Mucosa of rectum (tissue), 2 donors: ENCODE measurements around the gene MUC22.
"Not testable (repeated sequence)": the region's sequence is repeated elsewhere in the genome, so short reads cannot be mapped to it uniquely, and the experiment has no call there.

Experiments
- H3K27ac ChIP-seq, 2 donors: one replicate each; pipeline ENCODE4 v1.7.0; 2013; ENCODE audit warnings: inconsistent platforms in 2 of 2, low read depth in 2 of 2, low read length in 2 of 2
- H3K27me3 ChIP-seq, 2 donors: one replicate each; pipeline ENCODE4 v1.7.0; 2013; ENCODE audit warnings: low read length in 2 of 2; ENCODE audit not compliant: control insufficient read depth in 2 of 2, insufficient read depth in 2 of 2
- H3K36me3 ChIP-seq, 2 donors: one replicate each; pipeline ENCODE4 v1.7.0; 2013; ENCODE audit warnings: low read length in 2 of 2; ENCODE audit not compliant: control insufficient read depth in 2 of 2, insufficient read depth in 2 of 2
- H3K4me1 ChIP-seq, 2 donors: one replicate each; pipeline ENCODE4 v1.7.0; 2013; ENCODE audit warnings: low read length in 2 of 2, mild to moderate bottlenecking in 1 of 2; ENCODE audit not compliant: control insufficient read depth in 2 of 2, insufficient read depth in 2 of 2
- H3K4me3 ChIP-seq, 2 donors: one replicate each; pipeline ENCODE4 v1.7.0; 2013; ENCODE audit warnings: low read length in 2 of 2
- H3K9ac ChIP-seq, 2 donors: one replicate each; pipeline ENCODE4 v1.7.0; 2013; ENCODE audit warnings: low read length in 2 of 2, low read depth in 1 of 2, mild to moderate bottlenecking in 1 of 2
- H3K9me3 ChIP-seq, 2 donors: one replicate each; pipeline ENCODE4 v1.7.0; 2013; ENCODE audit warnings: low read length in 2 of 2; ENCODE audit not compliant: control insufficient read depth in 2 of 2
- donor health status: healthy.
- donor health status: Normal muscosa, but diverticular disease.

MUC22 gene

GRCh38 chr6:31053873-31054272 lies 43.6 kb downstream of the MUC22 start:
- Histone ChIP-seq H3K4me3 (no peak overlapping the region), H3K36me3 (no peaks in the 10 kb centered on the region), H3K4me1 (no peaks in the 10 kb centered on the region), H3K9ac (no peak overlapping the region), H3K27me3 (peaks cover 0 to 5% of the 10 kb centered on the region in 2 donors), H3K27ac (no peak overlapping the region), H3K9me3 (no peaks in the 10 kb centered on the region)

- Histone ChIP-seq H3K27me3 (peaks cover 0 to 5% of the 10 kb centered on the region in 2 donors), H3K9ac (no peak overlapping the region), H3K4me1 (no peaks in the 10 kb centered on the region), H3K4me3 (no peak overlapping the region), H3K27ac (no peak overlapping the region), H3K9me3 (no peaks in the 10 kb centered on the region), H3K36me3 (no peaks in the 10 kb centered on the region)
These were observed 45.2 kb downstream of the MUC22 start for GRCh38 chr6:31055441-31055840.

- H3K4me1 ChIP-seq = no peaks in the 10 kb centered on the region
- no peaks in the 10 kb centered on the region for H3K36me3 ChIP-seq
- no peak overlapping the region for H3K9ac ChIP-seq
- no peak overlapping the region for H3K4me3 ChIP-seq
- no peaks in the 10 kb centered on the region for H3K9me3 ChIP-seq
- no peak overlapping the region for H3K27ac ChIP-seq
- peaks cover 0 to 9% of the 10 kb centered on the region in 2 donors for H3K27me3 ChIP-seq
These were observed 47.2 kb downstream of the MUC22 start for GRCh38 chr6:31057426-31058003.

- Histone ChIP-seq H3K27me3 (peaks cover 0 to 7% of the 10 kb centered on the region in 2 donors), H3K9me3 (no peaks in the 10 kb centered on the region), H3K27ac (no peak overlapping the region), H3K9ac (no peak overlapping the region), H3K36me3 (no peaks in the 10 kb centered on the region), H3K4me1 (no peaks in the 10 kb centered on the region), H3K4me3 (no peak overlapping the region)
These were observed 48.0 kb downstream of the MUC22 start for GRCh38 chr6:31058128-31058894.

- Histone ChIP-seq H3K27me3 (peaks cover 0 to 4% of the 10 kb centered on the region in 2 donors), H3K36me3 (no peaks in the 10 kb centered on the region), H3K27ac (no peak overlapping the region)
These were observed 49.9 kb downstream of the MUC22 start for GRCh38 chr6:31060145-31060544.

GRCh38 chr6:31063906-31064435 lies 53.7 kb downstream of the MUC22 start:
- Histone ChIP-seq H3K27ac (no peak overlapping the region), H3K9me3 (no peaks in the 10 kb centered on the region), H3K27me3 (peaks cover 0 to 4% of the 10 kb centered on the region in 2 donors), H3K9ac (no peak overlapping the region), H3K36me3 (no peaks in the 10 kb centered on the region), H3K4me1 (no peaks in the 10 kb centered on the region), H3K4me3 (no peak overlapping the region)

More at GRCh38 chr6:31060145-31060544, 49.9 kb downstream of the MUC22 start:
- Histone ChIP-seq H3K4me3 (no peak overlapping the region), H3K9me3 (no peaks in the 10 kb centered on the region), H3K4me1 (no peaks in the 10 kb centered on the region), H3K9ac (no peak overlapping the region)

- H3K4me3 ChIP-seq = no peak overlapping the region
- H3K27me3 ChIP-seq = peaks cover 0 to 4% of the 10 kb centered on the region in 2 donors
- no peak overlapping the region for H3K9ac ChIP-seq
- no peaks in the 10 kb centered on the region for H3K9me3 ChIP-seq
- H3K27ac ChIP-seq = no peak overlapping the region
- H3K36me3 ChIP-seq = no peaks in the 10 kb centered on the region
- no peaks in the 10 kb centered on the region for H3K4me1 ChIP-seq
These were observed 55.3 kb downstream of the MUC22 start for GRCh38 chr6:31065556-31065955.

- H3K9ac ChIP-seq, H3K27me3 ChIP-seq, H3K4me1 ChIP-seq, H3K9me3 ChIP-seq, H3K36me3 ChIP-seq, H3K4me3 ChIP-seq, H3K27ac ChIP-seq: not testable (repeated sequence)
These were observed 56.8 kb downstream of the MUC22 start for GRCh38 chr6:31067028-31067427.

GRCh38 chr6:31067891-31068668 lies 57.8 kb downstream of the MUC22 start:
- not testable (repeated sequence) for H3K9me3 ChIP-seq, H3K27me3 ChIP-seq, H3K4me3 ChIP-seq, H3K36me3 ChIP-seq, H3K27ac ChIP-seq, H3K4me1 ChIP-seq, H3K9ac ChIP-seq
